GM19372 (cell line): ENCODE results near the gene GULP1.
"Not testable (repeated sequence)": the region's sequence is repeated elsewhere in the genome, so short reads cannot be mapped to it uniquely, and the experiment has no call there.

Experiments
- ATAC-seq: cut with Tn5 transposase; IDR thresholded peaks from one replicate; pipeline ENCODE4 v1.9.1; 2021; ENCODE audit warnings: mild to moderate bottlenecking, low read depth, moderate library complexity; ENCODE audit not compliant: unreplicated experiment

The GULP1 gene

GRCh38 chr2:188292348-188293239 lies 920 bp downstream of the GULP1 start:
- no peak for ATAC-seq

GRCh38 chr2:188293601-188294351 lies 2.1 kb downstream of the GULP1 start:
- ATAC-seq: no peak

- ATAC-seq: no peak
Observed at GRCh38 chr2:188294352-188294926, 2.8 kb downstream of the GULP1 start.

GRCh38 chr2:188295067-188295685 lies 3.5 kb downstream of the GULP1 start:
- no peak for ATAC-seq

- no peak for ATAC-seq
Observed at GRCh38 chr2:188297978-188298377, 6.3 kb downstream of the GULP1 start.

GRCh38 chr2:188298937-188299371 lies 7.3 kb downstream of the GULP1 start:
- ATAC-seq: not testable (repeated sequence)

- no peak for ATAC-seq
Observed at GRCh38 chr2:188303363-188304031, 11.8 kb downstream of the GULP1 start.

GRCh38 chr2:188305271-188305670 lies 13.6 kb downstream of the GULP1 start:
- ATAC-seq: no peak

GRCh38 chr2:188306271-188306670 lies 14.6 kb downstream of the GULP1 start:
- no peak for ATAC-seq

GRCh38 chr2:188307850-188308283 lies 16.2 kb downstream of the GULP1 start:
- no peak for ATAC-seq

- no peak for ATAC-seq
Observed at GRCh38 chr2:188308483-188308882, 16.8 kb downstream of the GULP1 start.

GRCh38 chr2:188309364-188309763 lies 17.7 kb downstream of the GULP1 start:
- no peak for ATAC-seq

- ATAC-seq: no peak
Observed at GRCh38 chr2:188314314-188315054, 22.8 kb downstream of the GULP1 start.

- ATAC-seq: no peak
Observed at GRCh38 chr2:188315750-188316149, 24.1 kb downstream of the GULP1 start.

GRCh38 chr2:188316342-188316741 lies 24.7 kb downstream of the GULP1 start:
- no peak for ATAC-seq

GRCh38 chr2:188316791-188317423 lies 25.2 kb downstream of the GULP1 start:
- no peak for ATAC-seq

GRCh38 chr2:188318161-188318749 lies 26.6 kb downstream of the GULP1 start:
- ATAC-seq: no peak

- no peak for ATAC-seq
Observed at GRCh38 chr2:188319838-188320237, 28.2 kb downstream of the GULP1 start.

GRCh38 chr2:188320861-188321260 lies 29.2 kb downstream of the GULP1 start:
- no peak for ATAC-seq
